ENCODE results near the gene NVL. TPM values are rescaled to one million over a fixed set of nuclear protein-coding genes. Genes with fewer than 3 reads are reported as not detected.

Gene NVL
- total and polyA plus RNA-seq, 10 of the 15 experiments (the other 5 are each of a cell fraction or from before 2014, with no cell fraction given): 20.3 to 49.6 (median 35.2) TPM

GRCh38 chr1:224212618-224213061 is 117.3 kb downstream of the NVL start (continued):
- no peak for TF ChIP-seq MYC (IDR thresholded peaks at IDR 0.05; ENCODE audit: insufficient read depth, insufficient read length, insufficient replicate concordance, low read length, severe bottlenecking)
- no peak for TF ChIP-seq RB1 (IDR thresholded peaks at IDR 0.05; ENCODE audit: borderline replicate concordance)
- TF ChIP-seq KDM1A (IDR thresholded peaks at IDR 0.05; ENCODE audit: borderline replicate concordance): no peak
- no peak for TF ChIP-seq SREBF1 (IDR thresholded peaks at IDR 0.05; ENCODE audit: low read length)
- TF ChIP-seq, protein P1, sequence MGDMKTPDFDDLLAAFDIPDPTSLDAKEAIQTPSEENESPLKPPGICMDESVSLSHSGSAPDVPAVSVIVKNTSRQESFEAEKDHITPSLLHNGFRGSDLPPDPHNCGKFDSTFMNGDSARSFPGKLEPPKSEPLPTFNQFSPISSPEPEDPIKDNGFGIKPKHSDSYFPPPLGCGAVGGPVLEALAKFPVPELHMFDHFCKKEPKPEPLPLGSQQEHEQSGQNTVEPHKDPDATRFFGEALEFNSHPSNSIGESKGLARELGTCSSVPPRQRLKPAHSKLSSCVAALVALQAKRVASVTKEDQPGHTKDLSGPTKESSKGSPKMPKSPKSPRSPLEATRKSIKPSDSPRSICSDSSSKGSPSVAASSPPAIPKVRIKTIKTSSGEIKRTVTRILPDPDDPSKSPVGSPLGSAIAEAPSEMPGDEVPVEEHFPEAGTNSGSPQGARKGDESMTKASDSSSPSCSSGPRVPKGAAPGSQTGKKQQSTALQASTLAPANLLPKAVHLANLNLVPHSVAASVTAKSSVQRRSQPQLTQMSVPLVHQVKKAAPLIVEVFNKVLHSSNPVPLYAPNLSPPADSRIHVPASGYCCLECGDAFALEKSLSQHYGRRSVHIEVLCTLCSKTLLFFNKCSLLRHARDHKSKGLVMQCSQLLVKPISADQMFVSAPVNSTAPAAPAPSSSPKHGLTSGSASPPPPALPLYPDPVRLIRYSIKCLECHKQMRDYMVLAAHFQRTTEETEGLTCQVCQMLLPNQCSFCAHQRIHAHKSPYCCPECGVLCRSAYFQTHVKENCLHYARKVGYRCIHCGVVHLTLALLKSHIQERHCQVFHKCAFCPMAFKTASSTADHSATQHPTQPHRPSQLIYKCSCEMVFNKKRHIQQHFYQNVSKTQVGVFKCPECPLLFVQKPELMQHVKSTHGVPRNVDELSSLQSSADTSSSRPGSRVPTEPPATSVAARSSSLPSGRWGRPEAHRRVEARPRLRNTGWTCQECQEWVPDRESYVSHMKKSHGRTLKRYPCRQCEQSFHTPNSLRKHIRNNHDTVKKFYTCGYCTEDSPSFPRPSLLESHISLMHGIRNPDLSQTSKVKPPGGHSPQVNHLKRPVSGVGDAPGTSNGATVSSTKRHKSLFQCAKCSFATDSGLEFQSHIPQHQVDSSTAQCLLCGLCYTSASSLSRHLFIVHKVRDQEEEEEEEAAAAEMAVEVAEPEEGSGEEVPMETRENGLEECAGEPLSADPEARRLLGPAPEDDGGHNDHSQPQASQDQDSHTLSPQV (IDR thresholded peaks at IDR 0.05): no peak
- TF ChIP-seq, protein P2, sequence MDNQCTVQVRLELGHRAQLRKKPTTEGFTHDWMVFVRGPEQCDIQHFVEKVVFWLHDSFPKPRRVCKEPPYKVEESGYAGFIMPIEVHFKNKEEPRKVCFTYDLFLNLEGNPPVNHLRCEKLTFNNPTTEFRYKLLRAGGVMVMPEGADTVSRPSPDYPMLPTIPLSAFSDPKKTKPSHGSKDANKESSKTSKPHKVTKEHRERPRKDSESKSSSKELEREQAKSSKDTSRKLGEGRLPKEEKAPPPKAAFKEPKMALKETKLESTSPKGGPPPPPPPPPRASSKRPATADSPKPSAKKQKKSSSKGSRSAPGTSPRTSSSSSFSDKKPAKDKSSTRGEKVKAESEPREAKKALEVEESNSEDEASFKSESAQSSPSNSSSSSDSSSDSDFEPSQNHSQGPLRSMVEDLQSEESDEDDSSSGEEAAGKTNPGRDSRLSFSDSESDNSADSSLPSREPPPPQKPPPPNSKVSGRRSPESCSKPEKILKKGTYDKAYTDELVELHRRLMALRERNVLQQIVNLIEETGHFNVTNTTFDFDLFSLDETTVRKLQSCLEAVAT (IDR thresholded peaks at IDR 0.05): no peak
- no peak for TF ChIP-seq RFX5 (IDR thresholded peaks at IDR 0.05; ENCODE audit: low read depth, low read length)
- TF ChIP-seq YBX1 (IDR thresholded peaks at IDR 0.05): no peak
- TF ChIP-seq SUZ12 (IDR thresholded peaks at IDR 0.05; ENCODE audit: unreplicated experiment): no peak
- no peak for TF ChIP-seq IRF5 (IDR thresholded peaks at IDR 0.05; ENCODE audit: borderline replicate concordance)
